ENCODE results near the gene HNF4A. TPM values are rescaled to one million over a fixed set of nuclear protein-coding genes. Genes with fewer than 3 reads are reported as not detected.
A peak's percentile ranks its signal among the peaks of the same experiment; 100 is the strongest.

HNF4A gene
- 0.03 TPM for polyA plus RNA-seq (2013, experiment 1 of 2)
- polyA plus RNA-seq (2013, experiment 2 of 2) = 0.07 TPM

GRCh38 chr20:44355498-44356352, at the start of gene HNF4A:
HNF4A (plus strand) TSS chr20:44355699; CDS start chr20:44355805, 106 bp downstream.
- Histone ChIP-seq H3K4me3 (ENCODE audit: low read length) (no peak within 1 kb of the TSS), H2AK5ac (ENCODE audit: low read length) (no peak within 1 kb of the TSS), H3K79me2 (ENCODE audit: control insufficient read depth, insufficient read depth, low read length) (no peaks in the 10 kb centered on the region), H2BK120ac (ENCODE audit: low read depth, low read length) (no peak within 1 kb of the TSS), H3K4me2 (ENCODE audit: low read length) (no peak within 1 kb of the TSS), H3K18ac (ENCODE audit: low read length) (peak within 1 kb of the TSS; percentile 15), H3K27me3 (ENCODE audit: insufficient read depth, low read length, poor library complexity) (no peaks in the 10 kb centered on the region), H2BK5ac (ENCODE audit: low read length) (no peak within 1 kb of the TSS), H3K79me1 (ENCODE audit: low read length) (no peaks in the 10 kb centered on the region), H4K5ac (ENCODE audit: low read length) (no peak within 1 kb of the TSS), H2BK15ac (replicated peaks; ENCODE audit: low read depth) (no peak within 1 kb of the TSS), H3K9ac (ENCODE audit: low read length) (no peak within 1 kb of the TSS), H3K27ac (ENCODE audit: low read depth, low read length) (no peak within 1 kb of the TSS), H3K36me3 (ENCODE audit: control insufficient read depth, insufficient read depth, low read length) (no peaks in the 10 kb centered on the region), H3K23ac (ENCODE audit: low read length) (no peak within 1 kb of the TSS), H3K56ac (ENCODE audit: low read length) (peak within 1 kb of the TSS; percentile 73), H3K4ac (ENCODE audit: low read depth, low read length) (no peak within 1 kb of the TSS), H4K8ac (ENCODE audit: low read depth, low read length) (no peak within 1 kb of the TSS), H3K4me1 (ENCODE audit: control insufficient read depth, low read depth, low read length) (peaks cover 3% of the 10 kb centered on the region)
- DNase-seq = no peak
- WGBS (ENCODE audit: extremely low coverage, insufficient coverage, low lambda C conversion rate) = no CpG with 5 or more reads among the region's 40 CpGs

GRCh38 chr20:44306927-44307326, 48.6 kb upstream of the HNF4A start:
- Histone ChIP-seq H3K4me2 (ENCODE audit: low read length) (no peak overlapping the region), H3K18ac (ENCODE audit: low read length) (no peak overlapping the region), H3K79me1 (ENCODE audit: low read length) (no peaks in the 10 kb centered on the region), H4K5ac (ENCODE audit: low read length) (no peak overlapping the region), H2BK15ac (replicated peaks; ENCODE audit: low read depth) (no peak overlapping the region), H2AK5ac (ENCODE audit: low read length) (no peak overlapping the region), H3K27me3 (ENCODE audit: insufficient read depth, low read length, poor library complexity) (no peaks in the 10 kb centered on the region), H3K36me3 (ENCODE audit: control insufficient read depth, insufficient read depth, low read length) (no peaks in the 10 kb centered on the region), H3K27ac (ENCODE audit: low read depth, low read length) (no peak overlapping the region), H3K23ac (ENCODE audit: low read length) (no peak overlapping the region), H3K4me3 (ENCODE audit: low read length) (no peak overlapping the region), H3K79me2 (ENCODE audit: control insufficient read depth, insufficient read depth, low read length) (no peaks in the 10 kb centered on the region), H3K4ac (ENCODE audit: low read depth, low read length) (no peak overlapping the region), H4K8ac (ENCODE audit: low read depth, low read length) (no peak overlapping the region), H2BK5ac (ENCODE audit: low read length) (no peak overlapping the region), H3K9ac (ENCODE audit: low read length) (no peak overlapping the region), H3K56ac (ENCODE audit: low read length) (no peak overlapping the region), H3K4me1 (ENCODE audit: control insufficient read depth, low read depth, low read length) (peaks cover 3% of the 10 kb centered on the region), H2BK120ac (ENCODE audit: low read depth, low read length) (no peak overlapping the region)
- no CpG with 5 or more reads among the region's 9 CpGs for WGBS (ENCODE audit: extremely low coverage, insufficient coverage, low lambda C conversion rate)
- DNase-seq = no peak

- Histone ChIP-seq H3K27ac (ENCODE audit: low read depth, low read length) (no peak overlapping the region), H3K4me1 (ENCODE audit: control insufficient read depth, low read depth, low read length) (peaks cover 3% of the 10 kb centered on the region), H3K23ac (ENCODE audit: low read length) (no peak overlapping the region), H2BK15ac (replicated peaks; ENCODE audit: low read depth) (no peak overlapping the region), H4K8ac (ENCODE audit: low read depth, low read length) (no peak overlapping the region), H3K9ac (ENCODE audit: low read length) (peak overlapping the region; percentile 88), H4K5ac (ENCODE audit: low read length) (no peak overlapping the region), H3K4me2 (ENCODE audit: low read length) (peak overlapping the region; percentile 82), H3K36me3 (ENCODE audit: control insufficient read depth, insufficient read depth, low read length) (no peaks in the 10 kb centered on the region), H3K56ac (ENCODE audit: low read length) (peak overlapping the region; percentile 98), H3K79me1 (ENCODE audit: low read length) (no peaks in the 10 kb centered on the region), H3K79me2 (ENCODE audit: control insufficient read depth, insufficient read depth, low read length) (no peaks in the 10 kb centered on the region), H2BK5ac (ENCODE audit: low read length) (no peak overlapping the region), H3K4me3 (ENCODE audit: low read length) (peak overlapping the region; percentile 80), H3K4ac (ENCODE audit: low read depth, low read length) (no peak overlapping the region), H2AK5ac (ENCODE audit: low read length) (no peak overlapping the region), H3K18ac (ENCODE audit: low read length) (no peak overlapping the region), H3K27me3 (ENCODE audit: insufficient read depth, low read length, poor library complexity) (no peaks in the 10 kb centered on the region), H2BK120ac (ENCODE audit: low read depth, low read length) (no peak overlapping the region)
- peak; percentile 74 for DNase-seq
- no CpG with 5 or more reads among the region's 17 CpGs for WGBS (ENCODE audit: extremely low coverage, insufficient coverage, low lambda C conversion rate)
Observed at GRCh38 chr20:44309763-44310663, 45.5 kb upstream of the HNF4A start.

GRCh38 chr20:44310664-44311639, 44.5 kb upstream of the HNF4A start, which contains the start of gene FITM2:
FITM2 (minus strand) TSS chr20:44311202; CDS start chr20:44311148, 54 bp downstream.
- H3K23ac ChIP-seq (ENCODE audit: low read length) = no peak within 1 kb of the TSS
- H3K79me1 ChIP-seq (ENCODE audit: low read length) = no peaks in the 10 kb centered on the region
- no peak within 1 kb of the TSS for H2AK5ac ChIP-seq (ENCODE audit: low read length)
- H2BK5ac ChIP-seq (ENCODE audit: low read length) = no peak within 1 kb of the TSS
- no peak within 1 kb of the TSS for H3K27ac ChIP-seq (ENCODE audit: low read depth, low read length)
- no peak within 1 kb of the TSS for H2BK120ac ChIP-seq (ENCODE audit: low read depth, low read length)
- H4K8ac ChIP-seq (ENCODE audit: low read depth, low read length) = no peak within 1 kb of the TSS
- H3K4me3 ChIP-seq (ENCODE audit: low read length) = peak within 1 kb of the TSS; percentile 80
- no peak within 1 kb of the TSS for H4K5ac ChIP-seq (ENCODE audit: low read length)
- peak; percentile 98 for DNase-seq
- no peaks in the 10 kb centered on the region for H3K36me3 ChIP-seq (ENCODE audit: control insufficient read depth, insufficient read depth, low read length)
- no peak within 1 kb of the TSS for H3K18ac ChIP-seq (ENCODE audit: low read length)
- H3K4ac ChIP-seq (ENCODE audit: low read depth, low read length) = no peak within 1 kb of the TSS
- H3K27me3 ChIP-seq (ENCODE audit: insufficient read depth, low read length, poor library complexity) = no peaks in the 10 kb centered on the region
- peak within 1 kb of the TSS; percentile 88 for H3K9ac ChIP-seq (ENCODE audit: low read length)
- peaks cover 3% of the 10 kb centered on the region for H3K4me1 ChIP-seq (ENCODE audit: control insufficient read depth, low read depth, low read length)
- WGBS (ENCODE audit: extremely low coverage, insufficient coverage, low lambda C conversion rate) = no CpG with 5 or more reads among the region's 70 CpGs
- H3K56ac ChIP-seq (ENCODE audit: low read length) = peak within 1 kb of the TSS; percentile 98
- no peak within 1 kb of the TSS for H2BK15ac ChIP-seq (replicated peaks; ENCODE audit: low read depth)
- H3K79me2 ChIP-seq (ENCODE audit: control insufficient read depth, insufficient read depth, low read length) = no peaks in the 10 kb centered on the region
- H3K4me2 ChIP-seq (ENCODE audit: low read length) = peak within 1 kb of the TSS; percentile 82

GRCh38 chr20:44314870-44315269, 40.6 kb upstream of the HNF4A start:
- no peaks in the 10 kb centered on the region for H3K79me1 ChIP-seq (ENCODE audit: low read length)
- H3K27ac ChIP-seq (ENCODE audit: low read depth, low read length) = no peak overlapping the region
- no peak overlapping the region for H3K56ac ChIP-seq (ENCODE audit: low read length)
- H3K27me3 ChIP-seq (ENCODE audit: insufficient read depth, low read length, poor library complexity) = no peaks in the 10 kb centered on the region
- H3K23ac ChIP-seq (ENCODE audit: low read length) = no peak overlapping the region
- peaks cover 3% of the 10 kb centered on the region for H3K4me1 ChIP-seq (ENCODE audit: control insufficient read depth, low read depth, low read length)
- H3K9ac ChIP-seq (ENCODE audit: low read length) = no peak overlapping the region
- no peak overlapping the region for H3K4ac ChIP-seq (ENCODE audit: low read depth, low read length)
- H2BK5ac ChIP-seq (ENCODE audit: low read length) = no peak overlapping the region
- H4K5ac ChIP-seq (ENCODE audit: low read length) = no peak overlapping the region
- no peak overlapping the region for H2AK5ac ChIP-seq (ENCODE audit: low read length)
- no peak overlapping the region for H4K8ac ChIP-seq (ENCODE audit: low read depth, low read length)
- H3K18ac ChIP-seq (ENCODE audit: low read length) = no peak overlapping the region
- no peak for DNase-seq
- H2BK120ac ChIP-seq (ENCODE audit: low read depth, low read length) = no peak overlapping the region
- H3K4me2 ChIP-seq (ENCODE audit: low read length) = no peak overlapping the region
- H3K79me2 ChIP-seq (ENCODE audit: control insufficient read depth, insufficient read depth, low read length) = no peaks in the 10 kb centered on the region
- no peak overlapping the region for H2BK15ac ChIP-seq (replicated peaks; ENCODE audit: low read depth)
- H3K36me3 ChIP-seq (ENCODE audit: control insufficient read depth, insufficient read depth, low read length) = no peaks in the 10 kb centered on the region
- no peak overlapping the region for H3K4me3 ChIP-seq (ENCODE audit: low read length)
